Stomach (tissue), 9 donors: ENCODE data around the gene DNAAF9. TPM values are rescaled to one million over a fixed set of nuclear protein-coding genes. Genes with fewer than 3 reads are reported as not detected.

Source experiments
- DNase-seq, 2 donors: peaks; one replicate each; pipeline versions ENCODE4 v3.0.0 to v3.0.0-alpha.2; 2013 to 2019
- H3K27ac ChIP-seq, 5 donors: fragments of 200-600 bp in 4 of 5; sonication (generic) in 4 of 5; one replicate each; pipeline ENCODE4 v1.5.1; 2013 to 2019; ENCODE audit warnings: mild to moderate bottlenecking in 1 of 5, moderate library complexity in 1 of 5
- H3K27me3 ChIP-seq, 3 donors: fragments of 200-600 bp; sonication (generic); one replicate each; pipeline ENCODE4 v1.5.1; 2017 to 2019; ENCODE audit warnings: mixed run types in 1 of 3
- H3K36me3 ChIP-seq, 4 donors: fragments of 200-600 bp; sonication (generic); 1 replicate in 3 of 4; 2 replicates in 1 of 4; pipeline ENCODE4 v1.5.1; 2016 to 2019
- H3K4me1 ChIP-seq, 4 donors: fragments of 200-600 bp; sonication (generic); one replicate each; pipeline ENCODE4 v1.5.1; 2016 to 2019
- H3K4me3 ChIP-seq, 4 donors: fragments of 200-600 bp; sonication (generic) in 3 of 4; one replicate each; pipeline ENCODE4 v1.5.1; 2016 to 2019; ENCODE audit warnings: mild to moderate bottlenecking in 1 of 4
- H3K9me3 ChIP-seq, 4 donors: fragments of 200-600 bp; sonication (generic); one replicate each; pipeline ENCODE4 v1.5.1; 2016 to 2019
- EP300 ChIP-seq: sonication (generic); formaldehyde crosslinking; IDR thresholded peaks from one replicate; pipeline ENCODE4 v1.6.1; 2017; ENCODE audit warnings: antibody characterized with exemption
- POLR2A ChIP-seq, 4 donors: fragments of 450-650 bp; IDR thresholded peaks; one replicate each; pipeline ENCODE4 v1.6.1; 2016; ENCODE audit warnings: antibody characterized with exemption in 4 of 4, control low read depth in 2 of 4, mild to moderate bottlenecking in 1 of 4, moderate library complexity in 1 of 4
- POLR2AphosphoS5 ChIP-seq, 3 donors: sonication (generic); formaldehyde crosslinking; IDR thresholded peaks; one replicate each; pipeline ENCODE4 v1.6.1; 2016; ENCODE audit warnings: antibody characterized with exemption in 3 of 3
- WGBS, 5 donors: extraction: QIAGEN DNeasy Blood & Tissue Kit in 3 of 5; methylation state at CpG; one replicate each; pipeline versions ENCODE4 v1.1.5 to v1.1.7; 2013 to 2018; 5-methylcytosine and 5-hydroxymethylcytosine counted together
- intact Hi-C: fragments of 100-400 bp; cut with DNase I; formaldehyde crosslinking; loops from one replicate; pipeline ENCODE4 v1.15.1; 2023; ENCODE audit warnings: low total_unique reads
- polyA plus RNA-seq, 3 donors: library from polyadenylated mRNA; stranded (reverse); fragments of 200-250 nt; gene quantifications; one replicate each; pipeline ENCODE4 v1.2.3, GENCODE V29; 2013
- total RNA-seq, 5 donors: library from RNA; depleted of rRNA; stranded (reverse); fragments of >200 nt; gene quantifications; one replicate each; pipeline versions ENCODE4 v1.1.0 to v1.2.3, GENCODE V29; 2014 to 2016
- TF ChIP-seq, protein P1 (sequence below), 7 experiments: fragments of 450-650 bp in 4 of 7; fragments of 200-600 bp in 3 of 7; sonication (generic) in 3 of 7; IDR thresholded peaks; one replicate each; pipeline ENCODE4 v1.5.1; 2016 to 2019; ENCODE audit warnings: antibody characterized with exemption in 7 of 7, control low read depth in 2 of 7, mild to moderate bottlenecking in 1 of 7
- donor health status: healthy with polysubstance abuse.
- donor health status: Bipolar disorder and iron deficiency.
- donor health status: healthy.

DNAAF9 gene
- total and polyA plus RNA-seq, 8 donors: 1.2 to 23.7 (median 10.5) TPM

DNA sequence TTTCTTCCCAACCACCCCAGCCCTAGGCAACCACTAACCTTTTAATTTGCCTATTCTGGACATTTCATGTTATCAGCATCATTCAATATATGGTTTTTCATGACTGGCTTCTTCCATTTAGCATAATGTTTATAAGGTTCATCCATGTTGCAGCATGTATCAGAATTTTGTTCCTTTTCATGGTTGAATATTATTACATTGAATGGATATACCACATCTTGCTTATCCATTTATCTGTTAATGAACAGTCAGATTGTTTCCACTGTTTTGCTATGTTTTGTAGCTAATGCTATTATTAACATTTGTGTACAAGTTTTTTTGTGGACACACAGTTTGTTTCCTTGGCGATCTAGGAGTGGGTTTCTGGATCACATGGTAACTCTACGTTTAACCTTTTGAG lies 3.0 kb upstream of the DNAAF9 start:
- WGBS, 5 donors: 91 to 95% (median 91%) methylated on average over 2 of the region's 2 CpGs
- TF ChIP-seq, protein P1, sequence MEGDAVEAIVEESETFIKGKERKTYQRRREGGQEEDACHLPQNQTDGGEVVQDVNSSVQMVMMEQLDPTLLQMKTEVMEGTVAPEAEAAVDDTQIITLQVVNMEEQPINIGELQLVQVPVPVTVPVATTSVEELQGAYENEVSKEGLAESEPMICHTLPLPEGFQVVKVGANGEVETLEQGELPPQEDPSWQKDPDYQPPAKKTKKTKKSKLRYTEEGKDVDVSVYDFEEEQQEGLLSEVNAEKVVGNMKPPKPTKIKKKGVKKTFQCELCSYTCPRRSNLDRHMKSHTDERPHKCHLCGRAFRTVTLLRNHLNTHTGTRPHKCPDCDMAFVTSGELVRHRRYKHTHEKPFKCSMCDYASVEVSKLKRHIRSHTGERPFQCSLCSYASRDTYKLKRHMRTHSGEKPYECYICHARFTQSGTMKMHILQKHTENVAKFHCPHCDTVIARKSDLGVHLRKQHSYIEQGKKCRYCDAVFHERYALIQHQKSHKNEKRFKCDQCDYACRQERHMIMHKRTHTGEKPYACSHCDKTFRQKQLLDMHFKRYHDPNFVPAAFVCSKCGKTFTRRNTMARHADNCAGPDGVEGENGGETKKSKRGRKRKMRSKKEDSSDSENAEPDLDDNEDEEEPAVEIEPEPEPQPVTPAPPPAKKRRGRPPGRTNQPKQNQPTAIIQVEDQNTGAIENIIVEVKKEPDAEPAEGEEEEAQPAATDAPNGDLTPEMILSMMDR (IDR thresholded peaks at IDR 0.05): no peak
- TF ChIP-seq POLR2A (IDR thresholded peaks at IDR 0.05) (no peak), POLR2AphosphoS5 (IDR thresholded peaks at IDR 0.05) (no peak), EP300 (no peak)
- Histone ChIP-seq H3K4me1 (peaks cover 8 to 22% (median 18%) of the 10 kb centered on the region in 4 donors), H3K36me3 (no peaks in the 10 kb centered on the region), H3K27ac (no peak overlapping the region), H3K9me3 (no peaks in the 10 kb centered on the region), H3K27me3 (no peaks in the 10 kb centered on the region), H3K4me3 (no peak overlapping the region)
- no peak for DNase-seq
- intact Hi-C loops: no loop called here

DNA sequence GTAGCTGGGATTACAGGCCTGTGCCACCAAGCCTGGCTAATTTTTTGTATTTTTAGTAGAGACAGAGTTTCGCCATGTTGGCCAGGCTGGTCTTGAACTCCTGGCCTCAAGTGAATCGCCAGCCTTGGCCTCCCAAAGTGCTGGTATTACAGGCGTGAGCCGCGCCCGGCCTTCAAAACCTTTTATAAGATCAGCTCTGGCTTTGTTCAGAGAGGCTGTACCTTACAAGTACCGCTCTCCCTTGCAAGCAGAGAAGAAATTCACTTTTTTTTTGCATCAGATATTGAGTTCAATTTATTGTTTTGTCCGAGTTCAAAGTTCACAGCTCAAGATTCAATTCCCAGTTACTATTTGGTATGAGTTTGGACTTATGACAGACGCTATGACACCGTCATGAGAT lies 1.9 kb upstream of the DNAAF9 start:
- peak overlapping the region; percentile 32 to 97 (median 95) for H3K27ac ChIP-seq
- DNase-seq: no peak

DNA sequence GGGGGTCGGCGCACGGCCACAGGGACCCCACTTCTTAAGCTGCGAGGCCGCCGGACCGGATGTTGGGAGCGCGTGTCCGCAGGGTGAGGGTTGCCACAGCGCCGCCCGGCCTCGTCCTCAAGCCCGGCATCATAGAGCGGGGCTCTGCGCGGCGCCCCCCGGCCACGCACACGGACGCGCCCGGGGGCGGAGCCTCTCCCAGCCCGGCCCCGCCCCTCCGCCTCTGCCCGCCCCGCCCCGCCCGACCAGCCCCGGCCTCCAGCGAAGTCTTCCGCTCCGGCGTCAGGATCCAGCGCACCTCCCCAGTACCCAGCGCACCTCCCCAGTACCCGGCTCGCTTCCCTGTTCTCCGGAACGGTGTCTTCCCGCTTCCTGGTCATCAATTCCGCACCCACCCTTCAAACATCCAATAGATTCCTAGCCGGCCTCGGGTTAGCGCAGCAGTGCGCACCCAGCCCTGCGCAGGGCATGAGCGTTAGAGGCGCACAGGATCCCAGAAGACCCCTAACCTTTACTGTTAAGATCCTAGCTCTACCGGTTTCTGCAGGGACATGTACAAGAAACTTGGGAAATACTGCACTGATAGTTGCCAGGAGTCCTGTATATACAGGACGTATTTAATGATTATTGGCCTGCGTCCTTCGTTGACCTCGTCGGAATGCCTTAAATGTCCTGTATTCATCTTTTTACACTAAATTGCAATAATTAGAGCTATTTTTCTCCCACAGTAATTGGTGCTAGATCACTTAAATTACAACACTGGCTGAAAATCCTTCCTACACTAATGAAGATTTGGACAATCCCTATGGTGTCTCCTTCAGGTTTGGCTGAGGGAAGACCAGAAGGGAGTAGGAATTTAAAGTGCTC lies 535 bp upstream of the DNAAF9 start:
- intact Hi-C loops: no loop called here
- peak overlapping the region; percentile 88 to 98 (median 92) for H3K4me3 ChIP-seq
- peak in 2 of 3 donors; percentile 38 to 80 for TF ChIP-seq POLR2AphosphoS5 (IDR thresholded peaks at IDR 0.05)
- TF ChIP-seq EP300: no peak
- TF ChIP-seq, protein P1 (IDR thresholded peaks at IDR 0.05): no peak
- TF ChIP-seq POLR2A (IDR thresholded peaks at IDR 0.05): peak in 1 of 4 donors; percentile 60
- H3K4me1 ChIP-seq: peaks cover 8 to 36% (median 30%) of the 10 kb centered on the region in 4 donors
- peak; percentile 81 to 93 for DNase-seq
- H3K9me3 ChIP-seq: no peaks in the 10 kb centered on the region
- H3K27ac ChIP-seq: peak overlapping the region; percentile 91 to 97 (median 95)
- H3K36me3 ChIP-seq: no peaks in the 10 kb centered on the region
- no peaks in the 10 kb centered on the region for H3K27me3 ChIP-seq
- 0 to 1% (median 1%) methylated on average over 22 to 59 of the region's 59 CpGs for WGBS, 5 donors

More for the DNA sequence above, 1.9 kb upstream of the DNAAF9 start:
- Histone ChIP-seq H3K36me3 (no peaks in the 10 kb centered on the region), H3K4me1 (peaks cover 8 to 32% (median 27%) of the 10 kb centered on the region in 4 donors), H3K4me3 (peak overlapping the region in 3 of 4 donors; percentile 88 to 97 (median 88)), H3K27me3 (no peaks in the 10 kb centered on the region), H3K9me3 (no peaks in the 10 kb centered on the region)
- WGBS, 5 donors: 88 to 98% (median 96%) methylated on average over 10 of the region's 10 CpGs
- intact Hi-C loops: no loop called here
- TF ChIP-seq, protein P1 (IDR thresholded peaks at IDR 0.05): no peak
- TF ChIP-seq POLR2AphosphoS5 (IDR thresholded peaks at IDR 0.05) (no peak), EP300 (no peak), POLR2A (IDR thresholded peaks at IDR 0.05) (no peak)

DNA sequence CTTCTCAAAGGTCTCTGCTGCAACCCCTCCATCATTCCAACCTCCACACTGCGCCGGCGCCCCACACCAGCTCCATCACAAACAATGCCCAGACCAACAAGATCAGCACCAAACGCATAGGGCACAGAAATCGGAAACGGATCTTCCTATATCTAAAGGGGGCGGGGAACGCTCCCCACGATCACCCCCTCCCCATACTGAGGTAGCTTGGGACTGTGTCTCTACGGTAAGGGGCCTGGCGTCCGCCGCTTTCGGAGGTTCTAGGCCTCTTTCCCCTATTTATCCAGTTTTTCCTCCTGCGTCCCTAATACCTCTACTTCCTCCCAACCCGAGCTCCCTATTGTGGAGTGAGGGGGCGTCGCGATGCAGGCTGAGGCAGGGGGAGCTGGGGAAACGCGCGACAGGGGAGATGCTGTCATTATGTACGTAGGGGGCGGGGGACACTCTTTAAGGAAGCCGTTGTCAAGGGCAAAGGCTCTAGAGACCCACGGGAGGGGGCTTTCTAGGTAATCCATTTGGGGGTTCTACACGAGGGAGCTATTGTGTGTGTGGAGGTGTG lies 909 bp downstream of the DNAAF9 start:
- H3K36me3 ChIP-seq: no peaks in the 10 kb centered on the region
- no peaks in the 10 kb centered on the region for H3K9me3 ChIP-seq
- TF ChIP-seq EP300: no peak
- TF ChIP-seq POLR2A (IDR thresholded peaks at IDR 0.05): no peak
- TF ChIP-seq, protein P1 (IDR thresholded peaks at IDR 0.05): no peak
- no peak for TF ChIP-seq POLR2AphosphoS5 (IDR thresholded peaks at IDR 0.05)
- H3K4me1 ChIP-seq: peaks cover 8 to 43% (median 32%) of the 10 kb centered on the region in 4 donors
- 4 to 17% (median 7%) methylated on average over 24 to 27 of the region's 27 CpGs for WGBS, 5 donors
- intact Hi-C loops: no loop called here
- DNase-seq: peak in 1 of 2 donors; percentile 72
- H3K27me3 ChIP-seq: no peaks in the 10 kb centered on the region
- peak overlapping the region; percentile 88 to 98 (median 92) for H3K4me3 ChIP-seq
- H3K27ac ChIP-seq: peak overlapping the region; percentile 91 to 97 (median 95)
